NB4 (cell line): ENCODE measurements around the gene IMP3.

ENCODE experiments used
- MAX ChIP-seq: IDR thresholded peaks from 2 replicates; pipeline ENCODE4 v1.6.1; 2011; ENCODE audit warnings: low read depth, low read length
- POLR2A ChIP-seq: IDR thresholded peaks from 2 replicates; pipeline ENCODE4 v1.6.1; 2011; ENCODE audit warnings: mild to moderate bottlenecking; ENCODE audit not compliant: insufficient read length; ENCODE audit errors: extremely low read depth
- TF ChIP-seq, protein P1 (sequence below): IDR thresholded peaks from one replicate; pipeline ENCODE4 v1.5.1; 2012; ENCODE audit warnings: low read depth, low read length

- TF ChIP-seq POLR2A (no peak), MAX (peak; percentile 41)
- TF ChIP-seq, protein P1, sequence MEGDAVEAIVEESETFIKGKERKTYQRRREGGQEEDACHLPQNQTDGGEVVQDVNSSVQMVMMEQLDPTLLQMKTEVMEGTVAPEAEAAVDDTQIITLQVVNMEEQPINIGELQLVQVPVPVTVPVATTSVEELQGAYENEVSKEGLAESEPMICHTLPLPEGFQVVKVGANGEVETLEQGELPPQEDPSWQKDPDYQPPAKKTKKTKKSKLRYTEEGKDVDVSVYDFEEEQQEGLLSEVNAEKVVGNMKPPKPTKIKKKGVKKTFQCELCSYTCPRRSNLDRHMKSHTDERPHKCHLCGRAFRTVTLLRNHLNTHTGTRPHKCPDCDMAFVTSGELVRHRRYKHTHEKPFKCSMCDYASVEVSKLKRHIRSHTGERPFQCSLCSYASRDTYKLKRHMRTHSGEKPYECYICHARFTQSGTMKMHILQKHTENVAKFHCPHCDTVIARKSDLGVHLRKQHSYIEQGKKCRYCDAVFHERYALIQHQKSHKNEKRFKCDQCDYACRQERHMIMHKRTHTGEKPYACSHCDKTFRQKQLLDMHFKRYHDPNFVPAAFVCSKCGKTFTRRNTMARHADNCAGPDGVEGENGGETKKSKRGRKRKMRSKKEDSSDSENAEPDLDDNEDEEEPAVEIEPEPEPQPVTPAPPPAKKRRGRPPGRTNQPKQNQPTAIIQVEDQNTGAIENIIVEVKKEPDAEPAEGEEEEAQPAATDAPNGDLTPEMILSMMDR = no peak
These were observed 31.9 kb upstream of the IMP3 start for GRCh38 chr15:75671730-75672602.
